ENCODE data around the gene SLTM.
A peak's percentile ranks its signal among the peaks of the same experiment; 100 is the strongest.
"Not testable (repeated sequence)": the region's sequence is repeated elsewhere in the genome, so short reads cannot be mapped to it uniquely, and the experiment has no call there.

SLTM gene

DNA sequence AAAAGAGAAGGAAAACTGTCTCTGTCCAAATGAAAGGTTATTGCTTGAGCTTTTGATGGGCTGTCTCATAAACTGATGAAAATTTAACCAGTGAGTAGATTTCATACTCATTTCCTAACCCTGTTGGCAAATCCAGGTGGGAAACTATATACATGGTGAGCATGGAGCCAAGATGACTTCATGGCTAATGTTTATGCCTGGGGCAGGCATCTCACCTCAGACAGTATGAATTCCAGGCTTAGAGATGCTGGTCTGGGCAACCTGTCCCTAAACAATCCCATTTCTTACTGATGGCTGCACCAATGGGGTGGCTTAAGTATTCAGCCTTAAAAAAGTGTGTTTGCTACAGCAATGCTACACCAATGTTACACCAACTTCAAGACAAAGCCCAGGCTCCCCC, 58.1 kb downstream of the SLTM start:
- DNase-seq (ENCODE audit: low spot score) = no peak

DNA sequence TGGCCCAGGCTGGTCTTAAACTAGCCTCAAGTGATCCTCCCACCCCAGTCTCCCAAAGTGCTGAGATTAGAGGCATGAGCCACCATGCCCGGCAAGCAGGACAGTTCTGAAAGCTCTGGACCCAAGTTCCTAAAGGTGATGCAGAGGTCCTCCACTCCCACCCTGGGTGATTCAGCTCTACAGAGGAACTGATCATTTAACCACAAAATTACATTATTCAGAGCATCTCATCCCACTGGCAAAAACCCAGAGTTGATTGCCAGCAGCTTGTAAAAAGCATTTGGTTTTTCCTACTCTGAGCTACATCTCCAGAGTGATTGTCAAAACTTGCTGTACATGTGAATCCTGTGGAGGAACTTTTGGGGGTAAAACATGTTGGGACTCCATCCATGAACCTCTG, 60.2 kb downstream of the SLTM start:
- peak; percentile 81 for DNase-seq (ENCODE audit: low spot score)

DNA sequence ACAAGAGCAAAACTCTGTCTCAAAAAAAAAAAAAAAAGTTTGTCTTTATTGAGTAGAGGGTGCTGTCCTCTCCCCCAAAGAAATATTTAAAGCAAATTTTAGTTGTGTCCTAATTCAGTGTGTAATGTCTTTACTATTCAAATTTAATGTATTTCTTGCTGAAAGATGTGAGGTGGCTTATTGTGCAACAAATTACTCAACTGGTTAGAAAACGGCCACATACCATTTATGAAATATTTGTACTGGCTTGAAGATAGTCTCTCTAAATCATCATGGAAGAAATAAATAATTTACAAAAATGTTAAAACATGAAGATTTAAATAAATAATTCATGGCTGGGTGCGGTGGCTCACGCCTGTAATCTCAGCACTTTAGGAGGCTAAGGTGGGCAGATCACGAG, 63.0 kb downstream of the SLTM start:
- peak; percentile 4 for DNase-seq (ENCODE audit: low spot score)

DNA sequence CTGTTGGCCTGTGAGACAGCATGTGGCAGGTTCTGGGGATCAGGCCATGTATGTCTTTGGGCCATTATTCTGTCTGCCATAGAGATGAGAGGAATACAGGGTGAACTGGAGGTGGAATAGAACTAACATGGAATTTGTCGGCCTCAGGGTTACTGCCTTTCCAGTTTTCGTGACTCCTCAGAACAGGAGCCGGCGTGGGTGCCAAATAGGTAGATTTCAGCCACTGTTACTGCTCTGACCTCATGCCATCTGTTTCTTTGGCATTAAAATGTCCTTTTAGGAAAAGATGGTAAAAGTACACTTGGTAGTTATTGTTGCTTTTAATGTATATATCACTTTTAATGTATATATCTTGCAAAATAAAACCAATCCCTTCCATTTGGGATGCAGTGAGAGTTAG, 65.6 kb downstream of the SLTM start:
- DNase-seq (ENCODE audit: low spot score) = no peak

DNA sequence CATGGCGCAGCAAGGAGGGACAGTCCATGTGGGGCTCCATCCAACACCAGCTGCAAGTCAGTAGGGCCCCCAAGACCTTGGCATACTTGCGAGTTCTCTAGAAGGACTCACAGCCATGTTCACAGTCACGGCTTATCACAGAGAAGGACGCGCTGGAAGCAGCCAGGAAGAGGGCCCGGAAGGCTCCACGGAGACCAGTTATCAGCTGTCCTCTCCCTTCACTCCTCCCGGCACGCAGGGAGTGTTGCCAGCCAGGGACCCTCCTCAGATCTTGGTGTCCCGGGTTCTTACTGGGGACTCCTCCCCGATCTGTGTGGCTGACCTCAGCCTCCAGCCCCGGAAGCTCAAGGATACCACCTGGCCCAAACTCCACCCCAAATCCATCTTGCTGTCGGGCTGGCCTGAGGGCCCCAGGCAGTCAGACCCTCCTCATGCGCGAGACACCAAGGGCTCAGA, 68.0 kb downstream of the SLTM start:
- peak; percentile 10 for DNase-seq (ENCODE audit: low spot score)

DNA sequence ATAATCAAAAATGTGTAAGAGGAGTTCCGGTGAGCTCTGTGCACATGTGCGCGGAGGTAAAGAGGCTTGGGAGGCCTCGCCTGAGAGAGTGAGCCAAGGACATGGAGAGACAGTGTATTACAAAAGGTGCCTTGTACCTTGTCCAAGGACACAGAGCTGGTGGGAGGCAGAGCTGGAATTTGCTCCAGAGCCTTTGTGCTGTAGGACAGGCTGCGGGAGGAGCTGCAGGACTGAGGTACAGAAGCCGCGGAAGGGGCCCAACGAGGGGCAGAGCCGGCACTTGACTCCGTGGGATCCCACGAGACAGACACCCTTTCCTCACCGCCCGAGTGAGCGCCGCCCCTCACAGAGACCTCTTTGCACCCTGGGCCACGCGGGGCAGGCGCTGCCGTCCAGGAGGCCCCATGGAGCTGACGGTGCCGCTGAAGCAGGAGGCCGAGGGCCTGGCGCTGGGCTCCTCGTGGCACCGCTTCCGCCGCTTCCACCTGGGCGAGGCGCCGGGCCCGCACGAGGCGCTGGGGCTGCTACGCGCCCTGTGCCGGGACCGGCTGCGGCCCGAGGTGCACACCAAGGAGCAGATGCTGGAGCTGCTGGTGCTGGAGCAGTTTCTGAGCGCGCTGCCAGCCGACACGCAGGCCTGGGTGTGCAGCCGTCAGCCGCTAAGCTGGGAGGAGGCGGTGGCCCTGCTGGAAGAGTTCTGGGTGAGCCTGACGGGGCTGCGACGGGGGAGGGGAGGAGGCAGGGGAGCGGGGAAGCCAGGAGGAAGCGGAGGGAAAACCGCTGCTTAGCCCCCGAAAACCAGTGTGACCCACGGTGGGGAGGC, 68.7 kb downstream of the SLTM start:
- DNase-seq (ENCODE audit: low spot score) = peak; percentile 38

DNA sequence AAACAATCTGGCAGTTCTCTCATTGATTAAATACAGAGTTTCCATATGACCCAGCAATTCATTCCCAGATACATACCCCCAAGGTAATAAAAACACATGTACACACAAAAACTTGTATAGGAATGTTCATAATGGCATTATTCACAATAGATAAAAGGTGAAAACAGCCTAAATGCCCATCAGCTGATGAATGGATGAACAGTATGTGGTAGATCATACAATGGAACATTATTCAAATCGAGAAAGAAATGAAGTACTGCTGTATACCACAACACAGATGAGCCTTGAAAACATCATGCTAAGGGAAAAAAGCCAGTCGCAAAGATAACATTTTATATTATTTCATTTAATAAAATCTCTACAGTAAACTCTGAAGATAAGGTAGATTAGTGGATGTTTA, 71.2 kb downstream of the SLTM start:
- no peak for DNase-seq (ENCODE audit: low spot score)

DNA sequence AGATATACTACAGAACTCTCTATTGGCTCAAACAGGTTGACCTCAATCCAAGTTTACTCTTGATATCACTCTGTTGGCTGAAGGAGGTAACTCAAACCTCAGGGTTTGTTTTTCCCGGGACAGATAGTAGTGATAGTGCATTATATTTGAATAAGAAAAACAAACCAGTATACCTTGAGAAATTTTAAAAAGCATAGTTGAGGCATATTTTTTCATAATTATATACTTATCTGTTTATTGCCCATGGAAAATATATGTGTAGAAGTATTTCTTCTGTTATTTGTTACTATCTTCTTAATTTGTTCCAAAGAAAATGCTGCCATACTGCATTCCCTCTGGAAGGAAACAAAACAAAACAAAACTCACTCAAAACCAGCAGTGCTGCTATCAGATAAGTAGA, 76.9 kb downstream of the SLTM start:
- DNase-seq (ENCODE audit: low spot score) = not testable (repeated sequence)

DNA sequence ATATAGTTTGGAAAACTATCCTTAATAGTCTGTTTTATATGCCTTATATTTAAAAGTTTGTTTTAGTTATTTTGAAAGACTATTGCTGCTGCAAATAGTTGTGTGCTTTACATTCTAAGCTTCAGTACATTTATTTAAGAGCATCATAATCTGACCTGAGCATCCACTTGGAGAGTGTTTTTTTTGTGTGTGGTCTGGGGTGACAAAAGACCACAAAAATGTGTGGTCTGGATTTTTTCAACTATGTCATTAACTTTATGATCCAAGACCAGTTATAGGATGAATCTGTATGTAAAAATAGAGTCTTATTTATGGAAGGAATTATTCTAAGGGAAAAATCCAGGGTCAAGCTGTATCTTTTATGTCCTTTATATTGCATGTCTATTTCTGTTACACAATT, 77.4 kb downstream of the SLTM start:
- DNase-seq (ENCODE audit: low spot score) = no peak

DNA sequence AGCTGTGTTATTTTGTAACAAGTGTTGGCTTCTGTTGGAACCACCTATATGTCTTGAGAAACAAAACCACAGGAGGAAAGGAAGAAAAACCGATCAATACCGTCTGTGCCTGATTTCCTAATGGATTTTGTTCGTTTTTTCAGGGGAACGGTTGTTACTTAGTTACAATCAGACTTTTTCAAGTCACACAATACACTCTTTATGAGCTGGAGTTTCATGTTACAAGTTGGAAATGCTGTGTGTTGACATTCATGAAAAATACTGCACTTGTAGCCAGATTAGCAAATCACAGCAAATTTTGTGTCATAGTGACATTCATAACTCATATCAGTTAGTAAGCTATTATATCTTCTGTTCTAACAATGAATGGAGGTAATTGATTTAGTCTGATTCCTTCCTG, 78.9 kb downstream of the SLTM start:
- DNase-seq (ENCODE audit: low spot score) = no peak

DNA sequence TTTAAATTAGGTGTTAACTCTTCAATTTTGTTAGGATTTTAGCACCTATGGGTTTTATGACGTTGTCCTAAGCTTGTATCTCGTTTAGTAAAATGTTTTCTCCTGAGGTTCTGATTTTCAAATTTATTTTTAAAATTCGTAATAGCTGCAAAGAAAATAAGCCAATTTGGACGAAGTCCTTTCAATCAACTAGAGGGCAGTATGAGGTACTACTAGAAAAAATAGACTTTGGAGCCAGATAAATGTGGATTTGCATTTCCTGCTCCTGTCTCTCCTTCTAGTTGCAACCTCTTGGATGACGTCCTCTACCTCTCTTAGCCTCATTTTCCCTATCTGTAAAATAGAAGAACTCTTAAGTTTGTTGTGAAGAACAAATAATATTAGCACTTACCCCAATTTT, 81.1 kb downstream of the SLTM start:
- no peak for DNase-seq (ENCODE audit: low spot score)

DNA sequence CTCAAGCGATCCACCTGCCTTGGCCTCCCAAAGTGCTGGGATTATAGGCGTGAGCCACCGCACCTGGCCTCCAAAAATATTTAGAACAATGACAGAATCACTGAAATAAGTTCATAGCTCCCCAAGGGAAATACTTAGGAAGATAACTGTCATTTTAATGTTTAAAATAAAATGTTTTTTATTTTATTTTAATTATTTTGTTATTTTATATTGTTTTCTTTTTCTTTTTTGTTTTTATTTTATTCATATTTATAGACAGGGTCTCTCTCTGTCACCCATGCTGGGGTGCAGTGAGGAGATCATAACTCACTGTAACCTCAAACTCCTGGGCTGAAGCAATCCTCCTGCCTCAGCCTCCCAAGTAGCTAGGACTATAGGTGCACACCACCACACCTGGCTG, 82.3 kb downstream of the SLTM start:
- not testable (repeated sequence) for DNase-seq (ENCODE audit: low spot score)

DNA sequence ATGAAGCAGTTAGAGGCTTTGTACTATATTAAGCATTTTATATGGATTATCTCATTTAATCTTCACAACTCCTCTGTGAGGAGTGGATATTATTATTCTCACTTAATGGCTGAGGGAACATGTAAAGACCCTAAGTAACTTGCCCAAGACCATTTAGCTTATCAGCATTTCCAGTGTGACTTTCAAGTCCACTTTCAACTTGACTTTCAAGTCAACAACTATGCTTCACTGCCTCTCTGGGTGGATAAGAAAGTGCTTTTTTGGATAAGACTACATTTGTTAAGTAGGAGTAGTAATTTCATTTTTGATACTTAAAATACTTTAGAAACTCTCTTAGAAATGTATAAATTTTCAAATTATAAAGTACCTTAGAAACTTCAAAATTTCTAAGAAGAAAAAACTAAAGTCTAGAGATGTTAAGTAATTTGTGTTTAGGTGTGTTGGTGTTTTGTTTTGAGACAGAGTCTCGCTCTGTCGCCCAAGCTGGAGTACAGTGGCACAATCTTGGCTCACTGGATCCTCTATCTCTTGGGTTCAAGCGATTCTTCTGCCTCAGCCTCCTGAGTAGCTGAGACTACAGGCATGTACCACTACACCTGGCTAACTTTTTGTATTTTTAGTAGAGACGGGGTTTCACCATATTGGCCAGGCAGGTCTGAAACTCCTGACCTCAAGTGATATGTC, 90.6 kb downstream of the SLTM start:
- no peak for DNase-seq (ENCODE audit: low spot score)

DNA sequence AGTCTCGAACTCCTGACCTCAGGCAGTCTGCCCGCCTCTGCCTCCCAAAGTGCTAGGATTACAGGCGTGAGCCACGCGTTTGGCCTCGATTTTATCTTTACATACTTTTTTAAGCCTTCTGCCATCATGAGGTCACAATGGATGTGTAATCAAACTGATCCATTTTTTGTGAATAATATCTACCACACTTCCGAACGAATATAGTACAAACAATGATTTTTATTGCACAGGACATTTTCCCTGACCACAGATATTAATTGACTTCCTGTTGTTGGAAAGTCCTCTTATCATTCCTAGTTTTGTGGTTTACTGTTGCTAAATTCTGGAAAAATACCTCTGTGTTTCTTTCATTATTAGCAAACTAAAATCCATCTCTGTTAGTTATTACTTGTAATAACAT, 93.4 kb downstream of the SLTM start:
- no peak for DNase-seq (ENCODE audit: low spot score)

DNA sequence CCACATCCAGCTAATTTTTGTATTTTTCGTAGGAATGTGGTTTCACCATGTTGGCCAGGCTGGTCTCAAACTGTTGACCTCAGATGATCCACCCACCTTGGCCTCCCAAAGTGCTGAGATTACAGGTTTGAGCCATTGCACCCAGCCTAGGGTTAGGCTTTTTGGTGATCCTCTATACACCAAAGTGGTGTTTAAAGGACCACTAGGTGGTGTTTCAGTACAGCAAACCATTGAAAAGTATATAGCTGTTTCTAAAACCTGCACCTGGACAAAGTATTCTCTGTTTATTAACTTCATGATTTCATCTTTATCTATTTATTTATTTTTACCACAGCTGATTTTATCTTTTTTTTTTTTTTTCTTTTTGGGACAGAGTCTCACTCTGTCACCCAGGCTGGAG, 94.0 kb downstream of the SLTM start:
- DNase-seq (ENCODE audit: low spot score) = peak; percentile 11

DNA sequence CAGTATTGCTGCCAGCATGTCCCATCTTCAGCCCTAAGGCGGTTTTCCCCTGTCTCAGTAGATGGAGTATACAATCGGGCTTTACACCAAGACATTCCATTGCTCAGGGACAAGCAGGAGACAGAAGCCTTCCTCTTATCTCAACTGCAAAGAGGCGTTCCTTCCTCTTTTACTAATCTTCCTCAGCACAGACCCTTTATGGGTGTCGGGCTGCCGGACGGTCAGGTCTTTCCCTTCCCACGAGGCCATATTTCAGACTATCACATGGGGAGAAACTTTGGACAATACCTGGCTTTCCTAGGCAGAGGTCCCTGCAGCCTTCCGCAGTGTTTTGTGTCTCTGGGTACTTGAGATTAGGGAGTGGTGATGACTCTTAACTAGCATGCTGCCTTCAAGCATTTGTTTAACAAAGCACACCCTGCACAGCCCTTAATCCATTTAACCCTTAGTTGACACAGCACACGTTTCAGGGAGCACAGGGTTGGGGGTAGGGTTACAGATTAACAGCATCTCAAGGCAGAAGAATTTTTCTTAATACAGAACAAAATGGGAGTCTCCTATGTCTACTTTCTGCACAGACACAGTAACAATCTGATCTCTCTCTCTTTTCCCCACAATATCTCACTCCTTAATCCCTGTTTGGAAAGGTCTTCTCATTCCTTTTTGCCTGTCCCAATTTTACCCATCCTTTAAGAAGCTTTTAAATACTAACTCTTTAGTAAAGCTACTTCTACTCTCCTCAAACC, 99.6 kb downstream of the SLTM start:
- DNase-seq (ENCODE audit: low spot score) = not testable (repeated sequence)

DNA sequence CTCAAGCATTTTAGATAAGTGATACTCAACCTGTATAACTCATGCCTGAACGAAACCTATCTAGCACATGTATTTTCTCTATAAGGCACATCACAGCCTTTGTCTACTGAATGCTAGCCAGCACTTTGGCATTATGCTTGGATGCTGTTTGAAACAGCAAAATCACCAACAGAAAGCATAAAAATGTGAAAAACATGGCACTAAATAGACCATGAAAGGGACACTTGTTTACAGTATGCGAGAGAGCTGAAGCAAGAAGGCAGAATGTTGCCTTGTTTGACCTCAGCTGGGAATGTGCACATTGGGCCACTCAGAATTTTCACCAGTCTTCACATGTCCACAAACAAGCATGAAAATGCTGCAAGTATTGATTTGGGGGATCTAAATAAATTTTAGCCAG, 102.9 kb downstream of the SLTM start:
- no peak for DNase-seq (ENCODE audit: low spot score)
